OCI-LY3 (cell line): ENCODE results near the gene BEX3.

Experiments used
- EZH2phosphoT487 ChIP-seq: fragments of 200-600 bp; shearing (Covaris generic); IDR thresholded peaks from 2 replicates; pipeline ENCODE4 v1.6.1; 2018; ENCODE audit warnings: antibody characterized with exemption, mixed run types, low read depth
- TF ChIP-seq, protein P1 (sequence below): fragments of 200-600, 300-600 bp; sonication (generic); IDR thresholded peaks from 2 replicates; pipeline ENCODE4 v1.5.1; 2014; ENCODE audit warnings: antibody characterized with exemption, low read length, low read depth

GRCh38 chrX:103344606-103345005 is 31.7 kb upstream of the BEX3 start:
- TF ChIP-seq, protein P1, sequence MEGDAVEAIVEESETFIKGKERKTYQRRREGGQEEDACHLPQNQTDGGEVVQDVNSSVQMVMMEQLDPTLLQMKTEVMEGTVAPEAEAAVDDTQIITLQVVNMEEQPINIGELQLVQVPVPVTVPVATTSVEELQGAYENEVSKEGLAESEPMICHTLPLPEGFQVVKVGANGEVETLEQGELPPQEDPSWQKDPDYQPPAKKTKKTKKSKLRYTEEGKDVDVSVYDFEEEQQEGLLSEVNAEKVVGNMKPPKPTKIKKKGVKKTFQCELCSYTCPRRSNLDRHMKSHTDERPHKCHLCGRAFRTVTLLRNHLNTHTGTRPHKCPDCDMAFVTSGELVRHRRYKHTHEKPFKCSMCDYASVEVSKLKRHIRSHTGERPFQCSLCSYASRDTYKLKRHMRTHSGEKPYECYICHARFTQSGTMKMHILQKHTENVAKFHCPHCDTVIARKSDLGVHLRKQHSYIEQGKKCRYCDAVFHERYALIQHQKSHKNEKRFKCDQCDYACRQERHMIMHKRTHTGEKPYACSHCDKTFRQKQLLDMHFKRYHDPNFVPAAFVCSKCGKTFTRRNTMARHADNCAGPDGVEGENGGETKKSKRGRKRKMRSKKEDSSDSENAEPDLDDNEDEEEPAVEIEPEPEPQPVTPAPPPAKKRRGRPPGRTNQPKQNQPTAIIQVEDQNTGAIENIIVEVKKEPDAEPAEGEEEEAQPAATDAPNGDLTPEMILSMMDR = no peak
- no peak for TF ChIP-seq EZH2phosphoT487
